Measurements from ENCODE around the gene GHR.
"Not testable (repeated sequence)": the region's sequence is repeated elsewhere in the genome, so short reads cannot be mapped to it uniquely, and the experiment has no call there.

GHR gene

GRCh38 chr5:42569953-42570548 lies 146.8 kb downstream of the GHR start:
- 92% methylated on average over 1 of the region's 1 CpG for whole genome bisulfite sequencing
- no peak overlapping the region for H3K9ac ChIP-seq (ENCODE audit: low read depth, low read length)
- no peaks in the 10 kb centered on the region for H3K27me3 ChIP-seq (ENCODE audit: insufficient read depth, low read length)
- H3K4me1 ChIP-seq (ENCODE audit: insufficient read depth, low read length) = no peaks in the 10 kb centered on the region
- H3K27ac ChIP-seq (ENCODE audit: low read depth, low read length) = no peak overlapping the region
- no peak overlapping the region for H3K4me3 ChIP-seq (ENCODE audit: low read length)
- no peaks in the 10 kb centered on the region for H3K9me3 ChIP-seq (ENCODE audit: insufficient read depth, low read depth, low read length)
- H3K36me3 ChIP-seq (ENCODE audit: insufficient read depth, low read length) = no peaks in the 10 kb centered on the region

- H3K27ac ChIP-seq (ENCODE audit: low read depth, low read length) = no peak overlapping the region
- no peaks in the 10 kb centered on the region for H3K36me3 ChIP-seq (ENCODE audit: insufficient read depth, low read length)
- no peaks in the 10 kb centered on the region for H3K4me1 ChIP-seq (ENCODE audit: insufficient read depth, low read length)
- H3K9me3 ChIP-seq (ENCODE audit: insufficient read depth, low read depth, low read length) = no peaks in the 10 kb centered on the region
- no peaks in the 10 kb centered on the region for H3K27me3 ChIP-seq (ENCODE audit: insufficient read depth, low read length)
- no peak overlapping the region for H3K9ac ChIP-seq (ENCODE audit: low read depth, low read length)
- WGBS = 93% methylated on average over 8 of the region's 8 CpGs
- no peak overlapping the region for H3K4me3 ChIP-seq (ENCODE audit: low read length)
Measured at GRCh38 chr5:42570966-42571960, 148.0 kb downstream of the GHR start.

GRCh38 chr5:42572313-42572712 lies 149.1 kb downstream of the GHR start:
- Histone ChIP-seq H3K36me3 (ENCODE audit: insufficient read depth, low read length) (no peaks in the 10 kb centered on the region), H3K4me1 (ENCODE audit: insufficient read depth, low read length) (no peaks in the 10 kb centered on the region), H3K9ac (ENCODE audit: low read depth, low read length) (no peak overlapping the region), H3K9me3 (ENCODE audit: insufficient read depth, low read depth, low read length) (no peaks in the 10 kb centered on the region), H3K27ac (ENCODE audit: low read depth, low read length) (no peak overlapping the region), H3K4me3 (ENCODE audit: low read length) (no peak overlapping the region), H3K27me3 (ENCODE audit: insufficient read depth, low read length) (no peaks in the 10 kb centered on the region)
- WGBS = 97% methylated on average over 3 of the region's 3 CpGs

- Histone ChIP-seq H3K9ac (ENCODE audit: low read depth, low read length) (no peak overlapping the region), H3K36me3 (ENCODE audit: insufficient read depth, low read length) (no peaks in the 10 kb centered on the region), H3K4me3 (ENCODE audit: low read length) (no peak overlapping the region), H3K9me3 (ENCODE audit: insufficient read depth, low read depth, low read length) (no peaks in the 10 kb centered on the region), H3K27ac (ENCODE audit: low read depth, low read length) (no peak overlapping the region), H3K4me1 (ENCODE audit: insufficient read depth, low read length) (no peaks in the 10 kb centered on the region), H3K27me3 (ENCODE audit: insufficient read depth, low read length) (no peaks in the 10 kb centered on the region)
- 91% methylated on average over 2 of the region's 2 CpGs for WGBS
Measured at GRCh38 chr5:42573386-42573785, 150.1 kb downstream of the GHR start.

- H3K4me3 ChIP-seq (ENCODE audit: low read length); H3K27me3 ChIP-seq (ENCODE audit: insufficient read depth, low read length); H3K9ac ChIP-seq (ENCODE audit: low read depth, low read length); H3K9me3 ChIP-seq (ENCODE audit: insufficient read depth, low read depth, low read length); H3K4me1 ChIP-seq (ENCODE audit: insufficient read depth, low read length); H3K36me3 ChIP-seq (ENCODE audit: insufficient read depth, low read length); H3K27ac ChIP-seq (ENCODE audit: low read depth, low read length): not testable (repeated sequence)
- WGBS = 91% methylated on average over 1 of the region's 1 CpG
Measured at GRCh38 chr5:42575914-42576313, 152.7 kb downstream of the GHR start.

GRCh38 chr5:42578901-42579300 lies 155.7 kb downstream of the GHR start:
- not testable (repeated sequence) for H3K36me3 ChIP-seq (ENCODE audit: insufficient read depth, low read length); H3K27me3 ChIP-seq (ENCODE audit: insufficient read depth, low read length); H3K4me1 ChIP-seq (ENCODE audit: insufficient read depth, low read length); H3K9ac ChIP-seq (ENCODE audit: low read depth, low read length); H3K4me3 ChIP-seq (ENCODE audit: low read length); H3K9me3 ChIP-seq (ENCODE audit: insufficient read depth, low read depth, low read length); H3K27ac ChIP-seq (ENCODE audit: low read depth, low read length)
- WGBS = no CpG with 5 or more reads among the region's 1 CpG

- H3K9ac ChIP-seq (ENCODE audit: low read depth, low read length) = no peak overlapping the region
- no peaks in the 10 kb centered on the region for H3K4me1 ChIP-seq (ENCODE audit: insufficient read depth, low read length)
- H3K9me3 ChIP-seq (ENCODE audit: insufficient read depth, low read depth, low read length) = peaks cover 6% of the 10 kb centered on the region; the same call in 1 of the 2 replicates
- no peaks in the 10 kb centered on the region for H3K27me3 ChIP-seq (ENCODE audit: insufficient read depth, low read length)
- no peak overlapping the region for H3K27ac ChIP-seq (ENCODE audit: low read depth, low read length)
- WGBS = 81% methylated on average over 1 of the region's 1 CpG
- no peaks in the 10 kb centered on the region for H3K36me3 ChIP-seq (ENCODE audit: insufficient read depth, low read length)
- H3K4me3 ChIP-seq (ENCODE audit: low read length) = no peak overlapping the region
Measured at GRCh38 chr5:42579320-42579719, 156.1 kb downstream of the GHR start.

GRCh38 chr5:42581845-42582244 lies 158.6 kb downstream of the GHR start:
- 93% methylated on average over 7 of the region's 7 CpGs for WGBS
- H3K27ac ChIP-seq (ENCODE audit: low read depth, low read length) = no peak overlapping the region
- H3K9me3 ChIP-seq (ENCODE audit: insufficient read depth, low read depth, low read length) = peaks cover 6% of the 10 kb centered on the region; the same call in 1 of the 2 replicates
- no peak overlapping the region for H3K9ac ChIP-seq (ENCODE audit: low read depth, low read length)
- no peaks in the 10 kb centered on the region for H3K36me3 ChIP-seq (ENCODE audit: insufficient read depth, low read length)
- H3K4me1 ChIP-seq (ENCODE audit: insufficient read depth, low read length) = no peaks in the 10 kb centered on the region
- H3K4me3 ChIP-seq (ENCODE audit: low read length) = no peak overlapping the region
- H3K27me3 ChIP-seq (ENCODE audit: insufficient read depth, low read length) = no peaks in the 10 kb centered on the region

- Histone ChIP-seq H3K27me3 (ENCODE audit: insufficient read depth, low read length) (no peaks in the 10 kb centered on the region), H3K4me3 (ENCODE audit: low read length) (no peak overlapping the region), H3K27ac (ENCODE audit: low read depth, low read length) (no peak overlapping the region), H3K36me3 (ENCODE audit: insufficient read depth, low read length) (no peaks in the 10 kb centered on the region), H3K9ac (ENCODE audit: low read depth, low read length) (no peak overlapping the region), H3K9me3 (ENCODE audit: insufficient read depth, low read depth, low read length) (peaks cover 6% of the 10 kb centered on the region; the same call in 1 of the 2 replicates), H3K4me1 (ENCODE audit: insufficient read depth, low read length) (no peaks in the 10 kb centered on the region)
- WGBS = 95% methylated on average over 13 of the region's 13 CpGs
Measured at GRCh38 chr5:42582723-42583122, 159.5 kb downstream of the GHR start.

GRCh38 chr5:42583322-42583721 lies 160.1 kb downstream of the GHR start:
- WGBS = 45% methylated on average over 4 of the region's 4 CpGs
- Histone ChIP-seq H3K27me3 (ENCODE audit: insufficient read depth, low read length) (no peaks in the 10 kb centered on the region), H3K9me3 (ENCODE audit: insufficient read depth, low read depth, low read length) (peaks cover 6% of the 10 kb centered on the region; the same call in 1 of the 2 replicates)

GRCh38 chr5:42586625-42587024 lies 163.4 kb downstream of the GHR start:
- H3K9ac ChIP-seq (ENCODE audit: low read depth, low read length) = no peak overlapping the region
- no peak overlapping the region for H3K27ac ChIP-seq (ENCODE audit: low read depth, low read length)
- no peaks in the 10 kb centered on the region for H3K4me1 ChIP-seq (ENCODE audit: insufficient read depth, low read length)
- H3K27me3 ChIP-seq (ENCODE audit: insufficient read depth, low read length) = no peaks in the 10 kb centered on the region
- peaks cover 6% of the 10 kb centered on the region; the same call in 1 of the 2 replicates for H3K9me3 ChIP-seq (ENCODE audit: insufficient read depth, low read depth, low read length)
- 86% methylated on average over 4 of the region's 4 CpGs for WGBS
- H3K36me3 ChIP-seq (ENCODE audit: insufficient read depth, low read length) = no peaks in the 10 kb centered on the region
- H3K4me3 ChIP-seq (ENCODE audit: low read length) = no peak overlapping the region

More at GRCh38 chr5:42583322-42583721, 160.1 kb downstream of the GHR start:
- no peak overlapping the region for H3K27ac ChIP-seq (ENCODE audit: low read depth, low read length)
- no peak overlapping the region for H3K9ac ChIP-seq (ENCODE audit: low read depth, low read length)
- H3K4me1 ChIP-seq (ENCODE audit: insufficient read depth, low read length) = no peaks in the 10 kb centered on the region
- H3K36me3 ChIP-seq (ENCODE audit: insufficient read depth, low read length) = no peaks in the 10 kb centered on the region
- no peak overlapping the region for H3K4me3 ChIP-seq (ENCODE audit: low read length)
